K562 treated with DMSO at 1 percent for 48 hours (cell line): ENCODE results near the gene RASGRF1. TPM values are rescaled to one million over a fixed set of nuclear protein-coding genes. Genes with fewer than 3 reads are reported as not detected.

ENCODE experiments used
- total RNA-seq: library from RNA; unstranded; fragments of 300-600 nt; gene quantifications from 2 replicates; pipeline ENCODE4 v1.2.3, GENCODE V29; 2022; ENCODE audit warnings: low replicate concordance; ENCODE audit errors: extremely low read depth

The RASGRF1 gene, protein sequence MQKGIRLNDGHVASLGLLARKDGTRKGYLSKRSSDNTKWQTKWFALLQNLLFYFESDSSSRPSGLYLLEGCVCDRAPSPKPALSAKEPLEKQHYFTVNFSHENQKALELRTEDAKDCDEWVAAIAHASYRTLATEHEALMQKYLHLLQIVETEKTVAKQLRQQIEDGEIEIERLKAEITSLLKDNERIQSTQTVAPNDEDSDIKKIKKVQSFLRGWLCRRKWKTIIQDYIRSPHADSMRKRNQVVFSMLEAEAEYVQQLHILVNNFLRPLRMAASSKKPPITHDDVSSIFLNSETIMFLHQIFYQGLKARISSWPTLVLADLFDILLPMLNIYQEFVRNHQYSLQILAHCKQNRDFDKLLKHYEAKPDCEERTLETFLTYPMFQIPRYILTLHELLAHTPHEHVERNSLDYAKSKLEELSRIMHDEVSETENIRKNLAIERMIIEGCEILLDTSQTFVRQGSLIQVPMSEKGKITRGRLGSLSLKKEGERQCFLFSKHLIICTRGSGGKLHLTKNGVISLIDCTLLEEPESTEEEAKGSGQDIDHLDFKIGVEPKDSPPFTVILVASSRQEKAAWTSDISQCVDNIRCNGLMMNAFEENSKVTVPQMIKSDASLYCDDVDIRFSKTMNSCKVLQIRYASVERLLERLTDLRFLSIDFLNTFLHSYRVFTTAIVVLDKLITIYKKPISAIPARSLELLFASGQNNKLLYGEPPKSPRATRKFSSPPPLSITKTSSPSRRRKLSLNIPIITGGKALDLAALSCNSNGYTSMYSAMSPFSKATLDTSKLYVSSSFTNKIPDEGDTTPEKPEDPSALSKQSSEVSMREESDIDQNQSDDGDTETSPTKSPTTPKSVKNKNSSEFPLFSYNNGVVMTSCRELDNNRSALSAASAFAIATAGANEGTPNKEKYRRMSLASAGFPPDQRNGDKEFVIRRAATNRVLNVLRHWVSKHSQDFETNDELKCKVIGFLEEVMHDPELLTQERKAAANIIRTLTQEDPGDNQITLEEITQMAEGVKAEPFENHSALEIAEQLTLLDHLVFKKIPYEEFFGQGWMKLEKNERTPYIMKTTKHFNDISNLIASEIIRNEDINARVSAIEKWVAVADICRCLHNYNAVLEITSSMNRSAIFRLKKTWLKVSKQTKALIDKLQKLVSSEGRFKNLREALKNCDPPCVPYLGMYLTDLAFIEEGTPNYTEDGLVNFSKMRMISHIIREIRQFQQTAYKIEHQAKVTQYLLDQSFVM (N-terminal part only)
- total RNA-seq, result not detected in 2 replicates

DNA sequence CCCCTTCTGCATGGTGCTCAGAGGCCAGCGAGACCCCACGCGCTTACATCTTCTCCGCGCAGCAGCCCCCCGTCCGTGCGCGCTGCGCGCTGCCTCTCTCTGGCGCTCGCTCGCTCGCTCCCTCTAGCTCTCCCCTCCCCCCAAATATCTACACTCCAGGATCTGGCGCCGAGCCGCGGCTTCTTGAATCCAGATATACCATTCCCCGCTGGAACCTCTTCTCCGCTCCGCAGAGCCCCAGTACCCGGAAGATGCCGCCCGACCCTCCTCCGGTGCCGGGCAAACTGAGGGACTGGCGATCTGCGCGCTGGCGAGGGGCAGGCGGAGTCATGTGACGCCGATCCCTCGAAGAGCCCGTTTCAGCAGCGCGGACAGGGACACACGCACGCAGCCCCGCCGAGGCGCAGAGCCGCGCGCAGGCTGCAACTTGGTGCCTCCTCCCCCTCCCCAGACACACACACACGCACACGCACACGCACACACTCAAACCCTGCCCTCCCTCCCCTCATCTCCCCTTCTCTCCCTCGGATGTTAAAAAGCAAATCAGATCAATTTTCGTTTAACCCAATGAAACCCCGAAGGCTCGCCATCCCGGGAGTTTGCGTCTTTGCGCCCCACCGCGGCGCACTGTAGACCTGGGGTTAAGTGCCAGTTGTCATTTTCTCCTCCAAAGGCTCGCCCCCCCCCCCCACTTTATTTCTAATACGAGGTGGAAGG lies at the start of gene RASGRF1:
Gene RASGRF1 (minus strand): TSS at position 294 of the 717 bp plus-strand sequence. CDS start 282 bp downstream, at position 12.

GRCh38 chr15:78944669-78945407 lies 145.7 kb downstream of the RASGRF1 start, which contains the start of gene CTSH:
CTSH (minus strand) TSS chr15:78945046; CDS start chr15:78944981, 65 bp downstream.

Other genes starting within 250 kb of the RASGRF1 start
- gene MORF4L1, start 217.9 kb downstream of the RASGRF1 start, total RNA-seq, result 879 TPM in 1 of 2 replicates, not detected in the other
- gene CTSH, start 145.7 kb downstream of the RASGRF1 start, total RNA-seq, result 1,335 TPM in 1 of 2 replicates, not detected in the other
- not detected in 2 replicates for gene ANKRD34C, start 191.9 kb upstream of the RASGRF1 start, total RNA-seq
- gene TMED3, start 220.3 kb upstream of the RASGRF1 start, total RNA-seq, result not detected in 2 replicates